Activated gamma-delta T cell treated with anti-CD3 and anti-CD28 coated beads, Interleukin-2, amount 50 U/mL, for 16 hours (primary cell): ENCODE measurements around the gene LPCAT1.

ENCODE experiments used
- DNase-seq: peaks from one replicate; pipeline ENCODE4 v3.0.0-alpha.2; 2020; ENCODE audit warnings: low read depth

Gene LPCAT1

DNA sequence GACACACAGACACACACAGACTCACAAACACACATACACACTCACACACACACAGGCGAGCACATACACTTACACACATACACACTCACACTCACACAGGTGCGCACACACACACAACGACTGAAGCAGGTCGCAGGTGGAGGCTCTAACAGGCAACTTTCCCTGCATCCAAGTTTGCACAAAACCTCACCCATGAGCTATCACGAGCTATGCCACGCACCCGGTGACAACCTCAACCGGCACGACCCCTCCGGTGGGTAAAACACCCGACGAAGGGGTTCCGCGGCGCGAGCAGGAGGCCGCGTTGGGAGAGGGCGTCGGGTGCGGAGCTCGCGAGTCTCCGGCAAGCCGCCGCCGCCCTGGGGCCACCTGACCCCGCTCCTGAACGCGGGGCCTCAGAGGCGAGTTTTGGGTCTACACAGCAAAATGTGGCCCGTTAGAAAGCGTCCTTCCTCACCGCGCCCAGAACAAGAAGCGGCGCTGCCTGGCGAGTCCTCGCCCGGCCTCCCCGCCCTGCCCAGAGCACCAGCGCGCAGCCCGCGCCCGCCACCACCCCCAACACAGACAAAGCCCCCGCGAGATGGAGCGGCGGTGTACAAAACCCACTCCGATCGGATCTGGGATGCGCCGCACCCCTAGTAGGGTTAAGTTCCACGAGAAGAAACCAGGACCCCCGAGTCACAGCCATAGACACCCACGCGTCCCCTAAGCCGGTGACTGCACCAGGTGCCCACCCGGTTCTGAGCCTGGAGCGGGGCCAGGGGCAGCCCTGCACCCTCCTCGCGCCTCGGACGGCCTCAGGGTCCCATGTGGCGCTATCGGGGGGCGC is 79.2 kb downstream of the LPCAT1 start:
- DNase-seq: no peak

GRCh38 chr5:1443991-1444360 is 79.8 kb downstream of the LPCAT1 start:
- DNase-seq: no peak

DNA sequence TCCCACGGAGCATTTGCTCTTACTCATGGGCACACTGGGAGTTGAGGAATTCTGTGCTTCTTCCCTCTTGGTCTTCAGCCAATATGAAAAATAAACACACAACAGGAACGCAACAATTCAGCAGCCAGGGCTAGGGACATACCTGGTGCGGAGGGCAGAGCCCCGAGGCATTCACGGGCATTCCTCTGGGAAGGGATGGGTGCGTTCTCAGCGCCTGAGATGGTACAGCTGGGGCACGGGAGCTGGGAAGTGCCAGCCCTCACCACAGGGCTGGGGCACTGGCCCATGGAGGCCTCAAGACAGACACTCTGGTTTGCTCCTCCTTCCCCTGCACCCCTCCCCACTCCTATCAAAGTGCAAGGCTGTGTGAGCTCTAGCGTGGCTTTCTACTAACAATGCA is 80.6 kb downstream of the LPCAT1 start:
- DNase-seq: no peak

DNA sequence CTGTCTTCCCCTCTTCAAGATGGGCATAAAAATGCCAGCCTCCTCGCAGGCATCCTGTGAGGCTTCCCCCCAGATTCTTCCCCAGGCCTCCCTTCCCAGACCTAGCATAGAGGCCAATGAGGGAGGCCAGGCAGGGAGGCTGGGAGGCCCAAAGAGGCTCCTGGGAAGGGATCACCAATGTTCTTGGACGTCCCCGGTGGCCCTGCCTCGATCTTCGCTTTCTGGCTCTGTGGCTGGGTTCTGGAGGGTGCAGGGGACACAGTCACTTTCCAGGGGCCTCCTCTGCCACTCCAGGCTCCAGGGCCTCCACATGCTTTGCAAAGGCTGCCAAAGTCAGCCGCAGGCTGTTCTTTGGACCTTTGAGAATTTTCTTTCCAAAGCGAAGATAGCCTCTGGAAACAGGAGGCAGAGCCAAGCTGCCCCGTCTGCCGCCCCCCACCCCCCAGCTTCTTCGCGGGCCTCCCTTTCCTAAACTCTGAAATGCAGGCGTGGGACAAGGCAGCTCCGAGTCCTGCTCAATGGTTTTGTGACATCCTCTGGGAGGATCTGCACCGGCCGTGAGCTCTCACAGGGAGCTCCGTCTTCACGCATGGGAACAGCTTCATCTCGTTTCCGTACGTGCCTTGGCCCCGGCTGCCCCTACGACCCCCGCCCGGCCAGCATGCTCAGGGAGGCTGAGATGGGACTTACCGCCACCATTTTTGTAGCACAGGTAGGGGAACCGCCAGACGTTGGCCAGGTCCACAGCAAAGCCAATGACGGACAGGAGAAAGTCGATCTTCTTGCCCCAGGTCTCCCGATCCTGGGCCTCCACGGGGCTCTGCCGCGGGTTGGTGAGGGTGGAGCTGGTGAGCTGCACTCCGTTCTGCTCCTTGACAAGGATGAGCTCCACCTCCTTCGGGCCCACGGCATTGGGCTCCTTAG is 81.3 kb downstream of the LPCAT1 start:
- no peak for DNase-seq

- no peak for DNase-seq
Observed at GRCh38 chr5:1441166-1441865, 82.4 kb downstream of the LPCAT1 start.

DNA sequence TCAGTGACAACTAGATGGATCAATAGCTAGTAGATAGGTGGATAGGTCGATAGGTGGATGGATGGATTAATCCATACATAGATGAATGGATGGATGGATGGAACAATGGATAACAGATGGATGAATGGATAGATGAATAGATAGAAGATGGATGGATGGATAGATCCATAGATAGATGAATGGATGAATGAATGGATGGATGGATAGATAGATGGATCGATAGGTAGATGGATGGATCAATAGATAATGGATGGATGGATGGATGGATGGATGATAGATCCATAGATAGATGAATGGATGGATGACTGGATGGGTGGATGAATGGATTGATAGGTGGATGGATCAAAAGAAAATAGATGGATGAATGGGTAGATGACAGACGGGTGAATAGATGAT is 83.7 kb downstream of the LPCAT1 start:
- no peak for DNase-seq

DNA sequence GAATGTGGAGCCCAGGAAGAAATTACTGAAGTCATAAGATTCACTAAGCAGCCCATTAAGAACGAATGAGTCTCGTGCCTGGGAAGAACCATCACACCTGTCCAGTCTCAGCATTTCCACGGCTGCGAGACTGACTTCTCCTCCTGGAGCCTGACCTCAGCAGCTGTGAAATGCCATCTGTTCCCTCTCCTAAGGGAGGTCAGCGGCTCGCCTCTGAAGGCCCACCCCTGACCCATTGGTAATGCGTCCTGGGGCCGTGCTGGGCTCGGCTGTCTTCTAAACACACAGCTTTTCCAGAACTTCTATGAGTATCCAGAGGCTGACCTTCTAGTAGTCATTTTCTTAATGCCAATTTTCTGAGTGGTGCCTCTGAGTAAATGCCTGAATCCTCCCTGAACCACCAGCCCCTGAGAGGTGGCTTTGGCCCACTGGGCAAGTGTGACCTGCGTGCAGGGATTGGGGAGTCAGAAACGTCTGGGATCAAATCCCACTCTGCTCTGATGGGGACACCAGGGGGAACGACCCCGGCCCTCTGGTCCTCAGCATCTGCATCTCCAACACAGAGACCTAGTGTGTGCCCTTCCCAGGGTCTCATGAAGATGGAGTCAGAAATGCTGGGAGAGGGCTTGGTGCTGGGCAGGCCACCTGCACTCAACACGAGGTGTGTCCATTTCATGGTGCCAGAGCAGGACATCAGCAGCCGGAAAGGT is 84.2 kb downstream of the LPCAT1 start:
- no peak for DNase-seq

DNA sequence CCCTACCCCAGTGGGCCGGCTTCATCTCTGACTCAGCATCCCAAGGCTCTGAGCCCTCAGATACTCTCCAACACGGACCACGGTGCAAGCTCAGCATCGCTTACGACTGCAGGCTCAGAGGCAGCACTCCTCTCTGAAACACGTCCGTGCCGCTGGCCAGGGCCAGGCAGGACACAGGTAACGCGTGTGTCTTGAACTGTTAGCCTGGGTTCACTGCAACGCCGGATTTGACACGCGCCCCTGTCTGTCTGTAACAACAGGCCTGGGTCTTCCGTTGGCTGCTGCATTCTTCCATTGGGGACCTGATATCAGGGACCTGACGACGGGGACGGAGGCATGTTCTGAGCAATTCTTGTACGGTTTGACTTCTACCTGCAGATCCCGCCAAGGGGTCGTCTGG is 84.9 kb downstream of the LPCAT1 start:
- no peak for DNase-seq

DNA sequence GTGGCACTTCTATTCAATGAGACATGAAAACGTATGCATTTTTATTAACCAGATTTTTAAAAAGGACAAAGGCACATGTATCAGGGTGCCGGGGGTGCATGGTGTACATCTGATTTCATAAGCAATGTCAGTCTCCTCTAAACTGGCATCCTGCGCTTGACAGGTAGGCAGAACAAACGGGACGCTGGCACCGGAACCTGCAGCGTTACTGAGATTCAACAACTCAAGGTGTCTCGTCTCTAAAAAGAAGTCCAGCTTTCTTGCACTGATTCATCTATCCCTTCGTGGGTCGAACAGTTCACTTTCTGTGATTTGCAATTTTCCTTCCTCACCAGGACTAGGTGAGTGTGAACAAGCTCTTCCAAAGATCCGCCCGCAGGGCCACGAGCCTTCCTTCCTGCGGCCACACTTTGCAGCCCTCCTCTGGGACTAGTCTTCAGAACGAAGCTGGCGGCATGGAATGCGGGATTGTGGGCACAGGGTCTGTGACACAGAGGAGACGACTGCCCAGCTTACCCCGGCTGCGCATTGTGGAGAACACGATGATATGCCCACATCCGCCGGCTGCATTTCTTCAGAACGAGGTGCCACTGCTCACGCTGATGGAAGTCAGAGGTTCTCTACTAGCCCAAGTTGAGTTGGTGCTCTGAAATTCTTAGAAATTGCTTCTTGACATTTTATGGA is 85.7 kb downstream of the LPCAT1 start:
- no peak for DNase-seq

DNA sequence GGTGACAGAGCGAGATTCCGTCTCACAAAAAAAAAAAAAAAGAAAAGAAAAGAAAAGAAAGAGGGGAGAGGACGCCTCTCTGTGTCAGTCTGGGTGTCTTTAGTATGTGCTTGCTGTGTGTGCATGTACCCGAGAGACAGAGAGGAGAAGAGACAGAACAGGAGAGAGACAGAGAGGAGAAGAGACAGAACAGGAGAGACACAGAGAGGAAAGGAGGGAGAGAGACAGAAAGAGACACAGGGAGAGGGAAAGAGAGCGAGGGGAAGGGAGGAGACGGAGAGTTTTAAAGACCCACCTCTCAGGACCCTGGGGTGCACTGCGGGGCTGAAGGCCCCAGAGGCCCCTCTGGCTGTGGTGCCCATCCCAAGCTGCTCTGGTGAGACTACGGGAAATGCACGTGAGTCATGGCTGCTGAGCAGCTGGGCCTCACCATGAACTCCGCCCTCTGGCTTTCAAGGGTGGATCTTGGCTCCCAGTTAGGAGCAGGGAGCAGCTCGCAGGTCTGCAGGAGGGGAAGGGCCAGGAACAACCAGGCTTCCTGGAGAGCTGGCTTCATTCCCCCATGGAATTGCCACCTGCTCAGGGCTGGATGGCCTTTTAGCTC is 86.4 kb downstream of the LPCAT1 start:
- no peak for DNase-seq

- DNase-seq: no peak
Observed at GRCh38 chr5:1436681-1437080, 87.1 kb downstream of the LPCAT1 start.

DNA sequence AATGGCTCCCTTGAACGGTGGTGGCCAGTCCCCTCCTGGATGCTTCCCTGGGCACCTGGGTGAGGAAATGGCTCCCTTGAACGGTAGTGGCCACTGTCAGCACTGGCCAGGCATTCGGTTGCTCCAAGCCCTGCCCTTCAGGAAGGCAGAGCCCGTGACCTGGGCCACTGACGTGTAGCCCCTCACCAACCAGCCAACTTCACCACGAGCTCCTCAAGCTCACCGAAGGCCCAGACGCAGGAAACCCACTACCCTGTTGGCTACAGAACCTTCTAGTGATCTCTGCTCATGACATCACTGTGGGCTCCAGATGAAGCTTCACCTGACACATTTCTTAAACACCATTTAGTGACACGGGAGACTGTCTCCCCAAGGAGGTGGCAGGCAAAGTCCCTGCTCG is 87.7 kb downstream of the LPCAT1 start:
- DNase-seq: no peak

DNA sequence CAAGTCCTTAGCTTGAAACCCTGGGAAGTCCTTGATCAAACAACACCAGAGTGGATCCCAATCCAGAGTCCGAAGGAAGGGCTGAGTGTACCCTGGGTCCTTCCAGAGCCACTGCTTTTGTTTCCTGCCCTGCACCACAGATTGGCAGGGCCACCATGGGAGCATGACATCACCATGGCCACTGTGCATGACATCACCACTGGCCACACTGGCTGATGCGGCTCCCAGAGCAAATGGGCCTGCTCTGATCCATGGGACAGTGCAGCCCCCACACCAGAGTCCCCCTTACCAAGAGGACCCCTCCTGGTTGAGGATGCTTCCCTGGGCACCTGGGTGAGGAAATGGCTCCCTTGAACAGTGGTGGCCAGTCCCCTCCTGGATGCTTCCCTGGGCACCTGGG is 88.4 kb downstream of the LPCAT1 start:
- DNase-seq: no peak

- no peak for DNase-seq
Observed at GRCh38 chr5:1432296-1432695, 91.5 kb downstream of the LPCAT1 start.

- DNase-seq: no peak
Observed at GRCh38 chr5:1431896-1432295, 91.9 kb downstream of the LPCAT1 start.

GRCh38 chr5:1431021-1431811 is 92.5 kb downstream of the LPCAT1 start:
- no peak for DNase-seq

GRCh38 chr5:1430121-1430795 is 93.5 kb downstream of the LPCAT1 start:
- DNase-seq: no peak

DNA sequence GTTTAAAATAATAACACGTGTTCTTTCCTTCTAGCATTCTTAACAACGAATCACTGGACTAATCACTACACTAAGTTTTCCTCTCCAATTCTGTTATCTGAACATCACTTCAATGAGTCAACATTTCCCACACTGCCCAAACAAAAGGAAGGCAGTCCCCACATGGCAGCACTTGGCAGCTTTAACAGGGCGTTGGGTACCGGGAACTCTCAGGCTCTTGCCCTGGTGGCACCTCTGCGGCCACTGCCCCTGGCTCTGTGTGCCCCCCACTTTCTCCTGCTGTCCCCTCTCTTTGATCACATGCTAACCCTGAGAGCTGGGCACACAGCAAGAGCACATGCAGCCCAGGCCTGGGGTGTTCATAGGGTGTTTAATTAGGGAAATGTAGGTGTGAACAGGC is 94.3 kb downstream of the LPCAT1 start:
- no peak for DNase-seq

DNA sequence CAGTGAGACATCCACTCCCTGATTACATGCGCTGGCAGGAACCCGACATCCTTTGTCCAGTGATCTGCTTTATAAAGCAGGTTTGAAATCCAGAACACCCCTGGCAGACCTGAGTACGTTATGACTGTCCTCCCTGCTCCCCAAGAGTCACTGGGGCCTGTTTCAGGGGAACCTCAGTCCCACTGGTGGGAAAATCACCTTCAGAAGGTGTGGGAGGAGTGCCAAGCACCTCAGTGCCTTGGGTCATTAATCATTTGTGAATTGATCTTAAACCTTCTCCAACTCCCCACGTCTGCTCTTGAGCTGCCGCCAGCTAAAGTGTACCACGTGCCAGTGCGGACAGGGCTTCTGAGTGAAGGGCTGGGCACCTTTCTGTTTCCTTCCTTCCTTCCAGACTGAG is 94.7 kb downstream of the LPCAT1 start:
- no peak for DNase-seq

DNA sequence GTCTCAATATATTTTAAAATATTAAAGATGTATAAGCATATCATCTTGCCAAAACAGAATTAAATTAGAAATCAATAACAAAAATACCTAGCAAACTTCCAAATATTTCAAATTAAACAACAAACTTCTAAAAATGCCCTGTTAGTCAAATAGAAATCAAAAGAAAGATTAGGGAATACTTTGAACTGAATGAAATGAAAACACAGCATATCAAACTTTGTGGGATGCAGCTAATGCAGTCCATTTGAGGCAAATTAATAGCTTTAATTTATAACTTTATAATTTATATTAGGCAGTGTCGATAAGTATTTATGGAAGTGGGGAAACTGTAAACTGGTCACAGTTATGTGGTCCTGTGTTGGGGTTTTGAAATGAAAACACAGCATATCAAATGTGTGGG is 95.7 kb downstream of the LPCAT1 start:
- DNase-seq: no peak
